Gastrocnemius medialis (tissue), 4 donors: Measurements from ENCODE around the gene PCBP1.

ENCODE experiments used
- CTCF ChIP-seq, 5 experiments: fragments of 450-650 bp in 3 of 5; fragments of 200-600 bp in 2 of 5; sonication (generic) in 2 of 5; IDR thresholded peaks in 4 of 5; conservative IDR thresholded peaks in 1 of 5; 1 replicate in 4 of 5; 2 replicates in 1 of 5; pipeline ENCODE4 v1.5.1; 2016 to 2019; ENCODE audit warnings: antibody characterized with exemption in 5 of 5, mild to moderate bottlenecking in 3 of 5, moderate library complexity in 3 of 5
- POLR2A ChIP-seq, 2 donors: fragments of 450-650 bp; IDR thresholded peaks; one replicate each; pipeline ENCODE4 v1.6.1; 2017; ENCODE audit warnings: antibody characterized with exemption in 2 of 2, mild to moderate bottlenecking in 2 of 2, moderate library complexity in 2 of 2

GRCh38 chr2:70113359-70114070 lies 26.2 kb downstream of the PCBP1 start:
- TF ChIP-seq CTCF (IDR thresholded peaks at IDR 0.05 in 4 of 5, conservative IDR thresholded peaks at IDR 0.05 in 1 of 5) (no peak), POLR2A (IDR thresholded peaks at IDR 0.05) (no peak)
